WI38 (cell line): ENCODE measurements around the gene SEMA4A.
A peak's percentile ranks its signal among the peaks of the same experiment; 100 is the strongest.

Experiments used
- H3K4me3 ChIP-seq: 2 replicates; pipeline ENCODE4 v1.5.1; 2011; ENCODE audit warnings: low read depth, mild to moderate bottlenecking, control low read depth, low read length
- CTCF ChIP-seq: IDR thresholded peaks from 2 replicates; pipeline ENCODE4 v1.5.1; 2012; ENCODE audit warnings: low read depth, mild to moderate bottlenecking, control low read depth, low read length

The SEMA4A gene

GRCh38 chr1:156145650-156146019 is 7.8 kb upstream of the SEMA4A start:
- no peak overlapping the region for H3K4me3 ChIP-seq
- no peak for TF ChIP-seq CTCF

DNA sequence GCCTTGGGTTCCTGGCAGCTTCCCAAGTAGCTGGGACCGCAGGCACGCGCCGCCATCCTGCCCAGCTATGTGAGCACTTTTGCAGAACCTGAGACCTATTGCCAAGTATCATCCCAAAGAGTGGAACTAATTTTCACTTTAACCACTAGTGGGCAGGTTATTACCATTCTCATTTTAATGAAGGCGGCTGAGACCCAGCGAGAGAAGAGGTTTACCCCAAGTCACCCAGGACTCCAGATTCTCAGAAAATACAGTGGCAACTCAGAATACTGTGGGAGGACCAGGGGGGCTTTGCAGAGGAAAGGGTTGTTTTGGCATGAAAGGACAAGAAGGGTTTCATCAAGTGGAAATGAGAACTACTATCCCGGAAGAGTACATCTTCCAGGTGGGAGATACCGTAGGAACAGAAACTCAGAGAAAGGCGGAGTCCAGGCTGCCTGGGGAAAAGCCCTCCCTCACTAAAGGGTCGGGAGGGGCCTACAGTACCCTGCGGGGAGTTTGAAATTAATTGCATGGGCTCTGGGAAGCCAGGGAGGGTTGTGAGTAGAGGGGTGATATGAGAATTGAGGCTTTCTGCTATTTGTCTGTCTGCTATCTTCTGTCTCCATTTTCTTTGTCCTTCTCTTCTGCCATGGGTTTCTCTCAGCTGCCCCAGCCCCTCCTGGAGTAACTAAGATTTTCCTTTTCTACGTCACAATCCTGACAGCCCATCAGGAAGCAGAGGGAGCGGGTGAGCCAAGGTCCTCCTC is 7.2 kb upstream of the SEMA4A start:
- TF ChIP-seq CTCF, result peak; percentile 57
- H3K4me3 ChIP-seq, result no peak overlapping the region

GRCh38 chr1:156146769-156147405 is 6.5 kb upstream of the SEMA4A start:
- TF ChIP-seq CTCF, result no peak
- no peak overlapping the region for H3K4me3 ChIP-seq

DNA sequence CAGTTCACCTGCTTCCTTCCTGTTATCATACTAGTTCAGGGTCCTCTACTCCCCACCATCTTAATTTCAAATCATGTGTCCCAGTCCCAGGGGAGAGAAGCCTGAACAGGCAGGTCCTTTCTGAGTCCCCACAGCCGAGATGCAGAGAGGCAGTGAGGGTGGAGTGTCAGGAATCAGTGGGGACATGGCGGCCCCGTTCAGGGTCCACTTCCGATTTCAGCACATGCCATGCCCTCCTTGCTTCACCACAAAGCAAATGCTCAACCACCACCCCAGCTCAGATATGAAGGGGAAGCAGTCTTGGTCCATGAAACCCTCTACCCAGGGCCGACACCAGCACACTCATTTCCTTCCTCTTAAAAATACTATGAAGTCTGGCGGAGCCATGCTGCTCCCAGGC is 5.2 kb upstream of the SEMA4A start:
- no peak for TF ChIP-seq CTCF

DNA sequence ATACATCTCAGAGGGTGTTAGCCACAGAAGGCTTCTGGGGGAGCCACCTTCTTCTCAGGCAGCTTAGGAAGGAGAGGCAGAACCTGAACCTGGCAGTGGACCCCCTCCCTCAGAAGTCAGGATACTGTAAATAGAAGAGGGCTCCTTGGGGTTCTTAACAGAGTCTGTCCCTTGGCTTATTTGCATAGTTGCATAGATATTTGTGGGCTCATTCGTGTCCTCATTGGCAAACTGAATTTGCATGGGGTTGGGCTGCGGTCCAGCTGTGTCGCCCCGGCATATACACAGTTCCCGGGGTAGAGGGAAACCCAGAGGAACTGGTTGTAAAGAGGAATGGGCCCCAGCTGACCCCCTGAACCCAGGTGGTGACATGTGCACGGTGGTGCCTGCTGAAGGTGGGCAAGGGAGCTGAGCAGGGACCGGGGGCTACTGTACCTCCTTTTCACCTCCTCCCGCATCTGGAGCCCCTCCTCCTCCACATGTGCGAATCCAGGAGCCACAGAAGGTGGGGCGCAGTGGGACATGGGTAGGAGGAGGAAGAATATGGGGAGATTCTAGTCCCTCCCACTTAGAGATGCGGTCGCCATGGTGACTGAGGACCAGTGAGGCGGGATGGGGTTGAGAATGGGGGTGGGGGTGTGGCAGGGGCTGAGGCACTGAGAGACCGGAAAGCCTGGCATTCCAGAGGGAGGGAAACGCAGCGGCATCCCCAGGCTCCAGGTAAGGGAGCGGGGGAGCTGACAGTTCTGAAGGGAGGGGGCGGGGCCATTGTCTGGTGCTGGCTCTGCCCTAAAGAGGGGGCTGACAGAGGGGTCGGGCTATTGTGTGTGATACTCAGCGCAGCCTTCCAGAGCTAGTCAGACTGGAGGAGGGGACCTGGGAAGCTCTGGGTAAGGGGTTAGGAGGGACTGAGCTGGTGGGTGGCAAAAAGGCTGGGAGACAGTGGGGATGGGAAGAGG is 3.7 kb upstream of the SEMA4A start:
- H3K4me3 ChIP-seq, result no peak overlapping the region
- no peak for TF ChIP-seq CTCF

More for the DNA sequence above, 5.2 kb upstream of the SEMA4A start:
- H3K4me3 ChIP-seq, result no peak overlapping the region

- no peak overlapping the region for H3K4me3 ChIP-seq
- TF ChIP-seq CTCF, result no peak
Measured at GRCh38 chr1:156150333-156151011, 2.9 kb upstream of the SEMA4A start.
